HG02938 (cell line): ENCODE results near the gene TRAPPC12.
"Not testable (repeated sequence)": the region's sequence is repeated elsewhere in the genome, so short reads cannot be mapped to it uniquely, and the experiment has no call there.

ENCODE experiments used
- ATAC-seq: cut with Tn5 transposase; IDR thresholded peaks from one replicate; pipeline ENCODE4 v1.9.1; 2021; ENCODE audit warnings: mild to moderate bottlenecking, moderate library complexity; ENCODE audit not compliant: unreplicated experiment

TRAPPC12 gene

GRCh38 chr2:3368261-3368722 lies 11.2 kb upstream of the TRAPPC12 start:
- no peak for ATAC-seq

GRCh38 chr2:3369340-3370181 lies 9.9 kb upstream of the TRAPPC12 start:
- ATAC-seq, result not testable (repeated sequence)

GRCh38 chr2:3376821-3377220 lies 2.7 kb upstream of the TRAPPC12 start:
- ATAC-seq, result no peak

- peak; percentile 27 for ATAC-seq
These were observed 2.2 kb upstream of the TRAPPC12 start for GRCh38 chr2:3377279-3377611.

- peak; percentile 80 for ATAC-seq
These were observed 1.7 kb upstream of the TRAPPC12 start, which contains the start of gene EIPR1 for GRCh38 chr2:3377612-3378432. Gene EIPR1 (minus strand): TSS chr2:3377818. CDS start chr2:3377689, 129 bp downstream.

GRCh38 chr2:3379339-3379646 lies 201 bp upstream of the TRAPPC12 start:
- no peak for ATAC-seq

GRCh38 chr2:3386448-3386958 lies 7.0 kb downstream of the TRAPPC12 start:
- no peak for ATAC-seq

GRCh38 chr2:3387011-3387410 lies 7.5 kb downstream of the TRAPPC12 start:
- ATAC-seq, result no peak

- ATAC-seq, result no peak
These were observed 8.3 kb downstream of the TRAPPC12 start for GRCh38 chr2:3387644-3388411.

- ATAC-seq, result no peak
These were observed 8.9 kb downstream of the TRAPPC12 start for GRCh38 chr2:3388412-3388738.

- no peak for ATAC-seq
These were observed 9.7 kb downstream of the TRAPPC12 start for GRCh38 chr2:3389193-3389592.

GRCh38 chr2:3390041-3390440 lies 10.5 kb downstream of the TRAPPC12 start:
- no peak for ATAC-seq

- no peak for ATAC-seq
These were observed 12.7 kb downstream of the TRAPPC12 start for GRCh38 chr2:3392216-3392615.

GRCh38 chr2:3396920-3397559 lies 17.5 kb downstream of the TRAPPC12 start:
- peak; percentile 63 for ATAC-seq

- no peak for ATAC-seq
These were observed 19.4 kb downstream of the TRAPPC12 start for GRCh38 chr2:3398857-3399256.

- no peak for ATAC-seq
These were observed 19.9 kb downstream of the TRAPPC12 start for GRCh38 chr2:3399381-3399780.

GRCh38 chr2:3399829-3400228 lies 20.3 kb downstream of the TRAPPC12 start:
- ATAC-seq, result no peak

GRCh38 chr2:3403587-3404334 lies 24.3 kb downstream of the TRAPPC12 start:
- peak; percentile 99 for ATAC-seq

GRCh38 chr2:3404349-3404894 lies 24.9 kb downstream of the TRAPPC12 start:
- no peak for ATAC-seq

GRCh38 chr2:3405307-3405706 lies 25.8 kb downstream of the TRAPPC12 start:
- ATAC-seq, result no peak
